Measurements from ENCODE around the gene STK17A.

The STK17A gene

GRCh38 chr7:43537765-43538403, 45.0 kb upstream of the STK17A start:
- no peak for TF ChIP-seq CTCF (IDR thresholded peaks at IDR 0.05; ENCODE audit: insufficient read depth, low read length, missing control alignments)
- POLR2A ChIA-PET, result no interaction called here
- CTCF ChIA-PET, result interaction anchor here (1.0 to 1.6 kb wide), 5 partner anchors 43 to 301 kb away, joined by 3 to 9 read pairs (median 4); partner anchors contain the start of gene STK17A
- no peak for DNase-seq (ENCODE audit: low read depth, low spot score)
- H3K4me3 ChIP-seq (ENCODE audit: low read depth, low read length), result no peak overlapping the region

GRCh38 chr7:43538404-43538771, 44.5 kb upstream of the STK17A start:
- no peak for TF ChIP-seq CTCF (IDR thresholded peaks at IDR 0.05; ENCODE audit: insufficient read depth, low read length, missing control alignments)
- ChIA-PET CTCF (interaction anchor here (1.0 to 1.6 kb wide), 2 partner anchors 43 to 161 kb away, joined by 3 to 4 read pairs; no protein-coding TSS in a partner anchor), POLR2A (no interaction called here)
- no peak overlapping the region for H3K4me3 ChIP-seq (ENCODE audit: low read depth, low read length)
- DNase-seq (ENCODE audit: low read depth, low spot score), result no peak

- ChIA-PET CTCF (no interaction called here), POLR2A (no interaction called here)
- no peak overlapping the region for H3K4me3 ChIP-seq (ENCODE audit: low read depth, low read length)
- no peak for DNase-seq (ENCODE audit: low read depth, low spot score)
- no peak for TF ChIP-seq CTCF (IDR thresholded peaks at IDR 0.05; ENCODE audit: insufficient read depth, low read length, missing control alignments)
Measured at GRCh38 chr7:43540471-43540870, 42.4 kb upstream of the STK17A start.

GRCh38 chr7:43542716-43543115, 40.2 kb upstream of the STK17A start:
- no peak for DNase-seq (ENCODE audit: low read depth, low spot score)
- POLR2A ChIA-PET, result no interaction called here
- H3K4me3 ChIP-seq (ENCODE audit: low read depth, low read length), result no peak overlapping the region
- CTCF ChIA-PET, result no interaction called here
- no peak for TF ChIP-seq CTCF (IDR thresholded peaks at IDR 0.05; ENCODE audit: insufficient read depth, low read length, missing control alignments)

GRCh38 chr7:43546231-43546630, 36.7 kb upstream of the STK17A start:
- no peak for TF ChIP-seq CTCF (IDR thresholded peaks at IDR 0.05; ENCODE audit: insufficient read depth, low read length, missing control alignments)
- CTCF ChIA-PET, result interaction anchor here (1.5 kb wide), 1 partner anchor 36 kb away, joined by 5 read pairs; the partner anchor contains the start of gene STK17A
- POLR2A ChIA-PET, result no interaction called here
- no peak overlapping the region for H3K4me3 ChIP-seq (ENCODE audit: low read depth, low read length)
- DNase-seq (ENCODE audit: low read depth, low spot score), result no peak

- H3K4me3 ChIP-seq (ENCODE audit: low read depth, low read length), result no peak overlapping the region
- POLR2A ChIA-PET, result no interaction called here
- no peak for TF ChIP-seq CTCF (IDR thresholded peaks at IDR 0.05; ENCODE audit: insufficient read depth, low read length, missing control alignments)
- CTCF ChIA-PET, result no interaction called here
- DNase-seq (ENCODE audit: low read depth, low spot score), result no peak
Measured at GRCh38 chr7:43550427-43550826, 32.5 kb upstream of the STK17A start.

Measured in AG04449 (cell line).